GM13976 (cell line): ENCODE measurements around the gene MBD1.

Source experiments
- DNase-seq: peaks from one replicate; pipeline ENCODE4 v3.0.0; 2012; ENCODE audit warnings: low spot score
- CTCF ChIP-seq: IDR thresholded peaks from 2 replicates; pipeline ENCODE4 v1.5.1; 2012; ENCODE audit warnings: borderline replicate concordance, mild to moderate bottlenecking; ENCODE audit not compliant: insufficient read depth; ENCODE audit errors: extremely low read depth, missing control alignments, control extremely low read depth
- in situ Hi-C: fragments of 300-500 bp; cut with MboI; formaldehyde crosslinking; loops from one replicate; pipeline ENCODE4 v1.12.0; 2022; ENCODE audit warnings: low sequenced_read_pairs, mixed read lengths, inconsistent platforms; ENCODE audit not compliant: unreplicated experiment

MBD1 gene

GRCh38 chr18:50282521-50283335, 1.4 kb upstream of the MBD1 start:
- in situ Hi-C loops: loop anchor here (10.0 kb wide), 1 partner anchor 72 kb away; no protein-coding TSS in a partner anchor
- no peak for TF ChIP-seq CTCF
- no peak for DNase-seq

- in situ Hi-C loops: loop anchor here (10.0 kb wide), 1 partner anchor 73 kb away; no protein-coding TSS in a partner anchor
Measured at GRCh38 chr18:50281972-50282520, 723 bp upstream of the MBD1 start.

DNA sequence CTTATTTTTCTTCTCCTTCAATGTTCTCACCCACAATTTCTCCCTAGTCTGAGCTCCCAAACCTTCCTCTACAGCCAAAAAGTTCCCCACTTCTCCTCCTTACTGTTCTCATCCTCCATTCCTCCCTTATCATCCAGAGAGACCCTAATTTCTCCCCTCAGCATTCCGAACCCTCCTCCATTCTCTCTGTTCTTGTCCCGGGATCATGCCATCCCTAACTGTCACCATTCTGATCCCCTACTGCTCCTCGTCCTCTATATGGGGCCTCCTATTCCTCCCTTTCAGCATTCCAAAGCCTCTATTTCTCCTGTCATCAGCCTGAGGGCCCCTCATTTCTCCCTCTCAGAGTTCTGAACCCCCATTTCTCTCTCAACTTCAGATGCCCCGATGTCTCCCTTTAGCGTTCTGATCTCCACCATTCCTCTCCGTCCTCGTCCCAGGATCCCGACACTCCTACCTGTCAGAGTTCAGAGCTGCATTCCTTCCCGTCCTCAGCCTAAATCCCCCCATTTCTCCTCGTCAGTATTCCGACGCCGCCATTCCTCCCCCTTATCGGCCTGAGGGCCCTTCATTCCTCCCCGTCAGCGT, 522 bp downstream of the MBD1 start:
- TF ChIP-seq CTCF: no peak
- no peak for DNase-seq
- in situ Hi-C loops: loop anchor here (10.0 kb wide), 1 partner anchor 74 kb away; no protein-coding TSS in a partner anchor

More at GRCh38 chr18:50281972-50282520, 723 bp upstream of the MBD1 start:
- no peak for DNase-seq
- TF ChIP-seq CTCF: no peak

- no peak for DNase-seq
- in situ Hi-C loops: loop anchor here (10.0 kb wide), 1 partner anchor 75 kb away; no protein-coding TSS in a partner anchor
- no peak for TF ChIP-seq CTCF
Measured at GRCh38 chr18:50279752-50280151, 1.6 kb downstream of the MBD1 start.

- TF ChIP-seq CTCF: no peak
- in situ Hi-C loops: no loop called here
- DNase-seq: no peak
Measured at GRCh38 chr18:50277942-50278341, 3.4 kb downstream of the MBD1 start.

DNA sequence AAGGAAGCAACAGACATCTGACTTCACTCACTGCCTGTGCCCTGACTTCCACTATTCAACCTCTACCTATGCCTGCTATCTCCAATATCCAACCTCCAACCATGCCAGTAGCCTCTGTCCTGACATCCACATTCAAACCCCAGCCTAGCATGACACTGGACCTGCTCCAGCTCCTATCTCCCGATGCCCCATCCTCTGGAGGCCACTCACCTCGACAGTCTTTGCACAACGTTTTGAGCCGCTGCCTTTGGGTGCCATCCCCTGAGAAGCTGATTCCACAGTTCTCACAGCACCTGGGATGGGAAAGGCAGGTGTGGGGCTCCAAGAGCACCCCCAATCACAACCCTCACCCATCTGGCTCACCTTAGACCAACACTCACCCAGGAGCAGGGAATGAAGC, 4.9 kb downstream of the MBD1 start:
- DNase-seq: no peak
- TF ChIP-seq CTCF: no peak
- in situ Hi-C loops: no loop called here
